ENCODE measurements around the gene PDZRN4.

The PDZRN4 gene

DNA sequence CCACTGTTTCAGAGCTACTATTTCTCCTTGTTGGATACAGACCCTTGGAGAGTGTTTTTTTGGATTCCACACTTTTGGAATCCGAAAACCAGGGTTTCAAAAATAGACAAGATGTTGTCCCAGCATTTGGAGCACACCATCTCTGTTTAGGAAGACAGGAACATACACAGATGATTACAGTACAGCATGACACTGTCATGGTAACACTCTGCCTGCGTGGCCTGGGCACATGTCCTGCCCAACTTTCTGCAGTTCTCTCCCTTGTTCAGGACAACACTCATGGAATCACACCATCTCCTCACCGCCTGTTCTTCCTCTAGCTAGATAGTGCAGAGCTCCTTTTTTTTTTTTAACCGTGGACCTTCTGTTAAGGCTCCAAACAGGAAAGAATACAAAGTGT is 369.2 kb downstream of the PDZRN4 start:
- no peak overlapping the region for H3K4me3 ChIP-seq (ENCODE audit: low read depth, low read length)
- DNase-seq (ENCODE audit: low read depth), result no peak
- TF ChIP-seq, protein P1, sequence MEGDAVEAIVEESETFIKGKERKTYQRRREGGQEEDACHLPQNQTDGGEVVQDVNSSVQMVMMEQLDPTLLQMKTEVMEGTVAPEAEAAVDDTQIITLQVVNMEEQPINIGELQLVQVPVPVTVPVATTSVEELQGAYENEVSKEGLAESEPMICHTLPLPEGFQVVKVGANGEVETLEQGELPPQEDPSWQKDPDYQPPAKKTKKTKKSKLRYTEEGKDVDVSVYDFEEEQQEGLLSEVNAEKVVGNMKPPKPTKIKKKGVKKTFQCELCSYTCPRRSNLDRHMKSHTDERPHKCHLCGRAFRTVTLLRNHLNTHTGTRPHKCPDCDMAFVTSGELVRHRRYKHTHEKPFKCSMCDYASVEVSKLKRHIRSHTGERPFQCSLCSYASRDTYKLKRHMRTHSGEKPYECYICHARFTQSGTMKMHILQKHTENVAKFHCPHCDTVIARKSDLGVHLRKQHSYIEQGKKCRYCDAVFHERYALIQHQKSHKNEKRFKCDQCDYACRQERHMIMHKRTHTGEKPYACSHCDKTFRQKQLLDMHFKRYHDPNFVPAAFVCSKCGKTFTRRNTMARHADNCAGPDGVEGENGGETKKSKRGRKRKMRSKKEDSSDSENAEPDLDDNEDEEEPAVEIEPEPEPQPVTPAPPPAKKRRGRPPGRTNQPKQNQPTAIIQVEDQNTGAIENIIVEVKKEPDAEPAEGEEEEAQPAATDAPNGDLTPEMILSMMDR (conservative IDR thresholded peaks at IDR 0.05; ENCODE audit: low read depth, low read length), result no peak

DNA sequence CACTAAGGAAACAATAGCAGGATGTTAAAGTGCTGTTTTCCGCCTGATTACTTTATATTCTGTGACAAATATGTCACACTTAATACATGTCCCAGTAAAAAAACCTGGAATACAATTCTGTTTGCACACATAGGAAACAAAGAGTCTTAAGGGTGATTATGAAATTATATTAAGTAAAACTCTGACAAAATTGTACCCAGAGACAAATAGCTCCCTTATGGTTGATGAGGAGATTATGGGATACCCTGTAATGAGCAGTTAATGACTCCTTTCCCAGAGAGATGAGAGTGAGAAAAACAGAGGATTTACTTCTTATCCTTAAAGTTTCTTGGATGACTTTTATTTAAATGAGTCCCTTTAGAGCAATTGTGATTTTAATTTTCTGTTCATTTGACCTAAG is 370.6 kb downstream of the PDZRN4 start:
- DNase-seq (ENCODE audit: low read depth), result no peak
- no peak overlapping the region for H3K4me3 ChIP-seq (ENCODE audit: low read depth, low read length)
- TF ChIP-seq, protein P1 (conservative IDR thresholded peaks at IDR 0.05; ENCODE audit: low read depth, low read length), result no peak

DNA sequence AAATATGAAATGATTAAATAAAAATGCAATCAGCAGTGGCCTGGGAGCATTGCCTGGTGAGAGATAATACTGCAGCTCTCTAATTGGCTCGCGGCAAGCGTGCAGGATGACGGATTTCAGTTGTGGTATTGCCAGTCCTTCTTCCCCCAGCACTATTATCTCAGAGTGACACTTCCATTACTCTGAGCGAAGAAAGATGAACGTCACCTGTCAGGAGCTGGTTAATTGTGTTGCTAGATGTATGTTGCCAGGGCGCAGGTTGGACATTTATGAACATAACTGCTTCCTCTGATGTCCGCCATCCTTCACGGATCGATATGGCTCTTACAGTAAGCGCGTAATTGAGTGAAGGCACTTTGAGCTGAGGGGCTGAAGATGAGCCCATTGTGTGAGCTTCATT is 374.9 kb downstream of the PDZRN4 start:
- TF ChIP-seq, protein P1 (conservative IDR thresholded peaks at IDR 0.05; ENCODE audit: low read depth, low read length), result no peak
- no peak for DNase-seq (ENCODE audit: low read depth)
- no peak overlapping the region for H3K4me3 ChIP-seq (ENCODE audit: low read depth, low read length)

DNA sequence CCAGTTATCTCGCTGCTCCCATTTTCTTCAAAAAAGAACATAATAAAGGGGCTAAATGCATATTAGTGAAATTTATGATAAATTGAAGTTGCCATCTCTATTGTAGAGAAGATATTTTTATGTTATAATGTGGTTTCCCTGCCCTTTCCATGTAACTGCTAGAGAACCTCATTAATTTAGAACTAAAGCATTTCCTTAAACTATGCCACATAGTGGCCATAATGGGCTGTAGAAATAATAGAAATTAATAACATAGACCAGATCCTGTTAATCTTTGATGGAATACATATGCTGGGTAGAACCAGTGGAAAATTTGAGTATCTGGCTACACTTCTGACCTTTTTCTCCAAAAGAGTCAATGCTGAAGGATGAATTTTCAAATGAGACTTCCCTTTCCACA is 376.7 kb downstream of the PDZRN4 start:
- DNase-seq (ENCODE audit: low read depth), result no peak
- H3K4me3 ChIP-seq (ENCODE audit: low read depth, low read length), result no peak overlapping the region
- TF ChIP-seq, protein P1 (conservative IDR thresholded peaks at IDR 0.05; ENCODE audit: low read depth, low read length), result no peak

DNA sequence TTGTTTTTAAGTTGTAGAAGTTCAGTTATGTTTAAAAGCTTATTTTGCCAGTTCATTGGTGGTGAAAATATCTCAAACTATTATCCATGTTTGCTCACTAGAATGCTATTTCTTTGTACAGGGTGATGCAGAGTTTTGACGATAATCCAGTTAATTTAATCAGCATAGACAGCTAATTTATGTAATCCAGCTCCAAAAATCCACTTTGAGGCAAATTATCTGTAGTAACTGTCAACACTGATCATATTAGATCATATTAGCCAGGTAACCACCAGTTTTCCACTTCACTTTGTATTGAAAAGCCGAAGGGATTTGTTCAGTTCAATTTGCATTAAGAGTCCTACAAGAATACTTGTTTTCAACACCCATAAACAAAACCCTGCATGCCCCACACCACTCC is 378.6 kb downstream of the PDZRN4 start:
- DNase-seq (ENCODE audit: low read depth), result no peak
- TF ChIP-seq, protein P1 (conservative IDR thresholded peaks at IDR 0.05; ENCODE audit: low read depth, low read length), result no peak
- H3K4me3 ChIP-seq (ENCODE audit: low read depth, low read length), result no peak overlapping the region

DNA sequence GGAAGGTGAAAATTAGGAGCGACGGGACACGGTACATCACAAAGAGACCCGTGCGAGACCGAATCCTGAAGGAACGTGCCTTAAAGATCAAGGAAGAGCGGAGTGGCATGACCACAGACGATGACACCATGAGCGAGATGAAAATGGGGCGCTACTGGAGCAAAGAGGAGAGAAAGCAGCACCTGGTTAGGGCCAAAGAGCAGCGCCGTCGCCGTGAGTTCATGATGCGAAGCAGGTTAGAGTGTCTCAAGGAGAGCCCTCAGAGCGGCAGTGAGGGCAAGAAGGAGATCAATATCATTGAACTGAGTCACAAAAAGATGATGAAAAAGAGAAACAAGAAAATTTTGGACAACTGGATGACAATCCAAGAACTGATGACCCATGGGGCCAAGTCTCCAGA is 385.3 kb downstream of the PDZRN4 start:
- no peak overlapping the region for H3K4me3 ChIP-seq (ENCODE audit: low read depth, low read length)
- TF ChIP-seq, protein P1 (conservative IDR thresholded peaks at IDR 0.05; ENCODE audit: low read depth, low read length), result no peak
- DNase-seq (ENCODE audit: low read depth), result no peak

DNA sequence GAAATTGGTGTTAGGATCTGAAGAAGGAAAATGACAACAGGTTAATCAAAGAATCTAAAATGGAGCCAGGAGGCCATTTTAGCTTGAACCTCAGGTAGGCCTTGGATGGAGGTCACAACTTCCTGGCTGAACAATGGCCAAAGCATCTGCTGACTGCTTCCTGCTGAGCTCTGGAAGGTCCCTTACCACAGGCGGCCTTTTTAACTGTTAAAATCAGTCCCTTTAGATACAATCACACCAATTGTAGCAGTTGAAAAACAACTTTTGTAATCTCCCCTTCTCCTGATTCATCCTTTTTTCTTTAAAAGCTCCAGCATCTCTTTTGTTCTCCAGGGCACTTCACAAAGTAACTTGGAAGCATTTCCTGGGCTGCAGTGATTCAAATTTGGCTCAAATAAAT is 388.8 kb downstream of the PDZRN4 start:
- no peak overlapping the region for H3K4me3 ChIP-seq (ENCODE audit: low read depth, low read length)
- peak; percentile 4 for DNase-seq (ENCODE audit: low read depth)
- TF ChIP-seq, protein P1 (conservative IDR thresholded peaks at IDR 0.05; ENCODE audit: low read depth, low read length), result no peak
